ENCODE results near the gene NABP2. TPM values are rescaled to one million over a fixed set of nuclear protein-coding genes. Genes with fewer than 3 reads are reported as not detected.

Gene NABP2
- total and polyA plus RNA-seq, 10 donors = 13.4 to 24.6 (median 19.3) TPM

- intact Hi-C loops (cut with DNase I; ENCODE audit: low total_unique reads) = no loop called here
- no peaks in the 10 kb centered on the region for H3K9me3 ChIP-seq
- H3K27me3 ChIP-seq (replicated peaks in 1 of 7) = no peaks in the 10 kb centered on the region
- H3K27ac ChIP-seq = peak overlapping the region in 7 of 8 donors; percentile 92 to 97 (median 96)
- peaks cover 0 to 34% (median 21%) of the 10 kb centered on the region in 6 donors for H3K36me3 ChIP-seq
- peak overlapping the region in 3 of 8 donors; percentile 76 to 86 (median 79) for H3K4me3 ChIP-seq
- WGBS, 5 donors = 88 to 94% (median 92%) methylated on average over 9 of the region's 9 CpGs
- no peak for DNase-seq
- H3K4me1 ChIP-seq = peaks cover 33 to 78% (median 55%) of the 10 kb centered on the region in 6 donors
- TF ChIP-seq POLR2AphosphoS5 (IDR thresholded peaks at IDR 0.05) (no peak), POLR2A (IDR thresholded peaks at IDR 0.05) (no peak), CTCF (IDR thresholded peaks at IDR 0.05 in 8 of 11, conservative IDR thresholded peaks at IDR 0.05 in 3 of 11) (no peak)
These were observed 4.3 kb upstream of the NABP2 start for GRCh38 chr12:56219840-56220239.

- peak overlapping the region; percentile 66 to 86 (median 75) for H3K4me3 ChIP-seq
- peaks cover 37 to 87% (median 63%) of the 10 kb centered on the region in 6 donors for H3K4me1 ChIP-seq
- TF ChIP-seq CTCF (IDR thresholded peaks at IDR 0.05 in 8 of 11, conservative IDR thresholded peaks at IDR 0.05 in 3 of 11) (no peak), POLR2A (IDR thresholded peaks at IDR 0.05) (no peak), POLR2AphosphoS5 (IDR thresholded peaks at IDR 0.05) (peak in 1 of 3 donors; percentile 62)
- 4 to 10% (median 4%) methylated on average over 10 of the region's 10 CpGs for WGBS, 5 donors
- H3K27me3 ChIP-seq (replicated peaks in 1 of 7) = no peaks in the 10 kb centered on the region
- intact Hi-C loops (cut with DNase I; ENCODE audit: low total_unique reads) = no loop called here
- H3K9me3 ChIP-seq = no peaks in the 10 kb centered on the region
- no peak for DNase-seq
- H3K27ac ChIP-seq = peak overlapping the region; percentile 92 to 97 (median 96)
- H3K36me3 ChIP-seq = peaks cover 0 to 28% (median 12%) of the 10 kb centered on the region in 6 donors
These were observed 3.4 kb upstream of the NABP2 start for GRCh38 chr12:56220611-56221231.

- Histone ChIP-seq H3K4me1 (peaks cover 37 to 84% (median 63%) of the 10 kb centered on the region in 6 donors), H3K9me3 (no peaks in the 10 kb centered on the region), H3K4me3 (peak overlapping the region; percentile 66 to 86 (median 75)), H3K36me3 (peaks cover 0 to 28% (median 7%) of the 10 kb centered on the region in 6 donors), H3K27me3 (replicated peaks in 1 of 7) (no peaks in the 10 kb centered on the region), H3K27ac (peak overlapping the region; percentile 92 to 97 (median 96))
- TF ChIP-seq POLR2AphosphoS5 (IDR thresholded peaks at IDR 0.05) (no peak), POLR2A (IDR thresholded peaks at IDR 0.05) (no peak), CTCF (IDR thresholded peaks at IDR 0.05 in 8 of 11, conservative IDR thresholded peaks at IDR 0.05 in 3 of 11) (no peak)
- 0 to 2% (median 1%) methylated on average over 14 to 21 of the region's 21 CpGs for WGBS, 5 donors
- peak; percentile 81 for DNase-seq
- intact Hi-C loops (cut with DNase I; ENCODE audit: low total_unique reads) = no loop called here
These were observed 2.8 kb upstream of the NABP2 start for GRCh38 chr12:56221232-56221756.
